ENCODE measurements around the gene COBL.

The COBL gene

GRCh38 chr7:51280156-51280555 lies 36.5 kb downstream of the COBL start:
- Histone ChIP-seq H3K9ac (ENCODE audit: low read depth, low read length) (no peak overlapping the region), H3K27ac (ENCODE audit: low read length) (no peak overlapping the region), H3K27me3 (ENCODE audit: insufficient read depth, low read length) (no peaks in the 10 kb centered on the region), H3K4me1 (ENCODE audit: insufficient read depth, low read length) (peaks cover 8% of the 10 kb centered on the region), H3K36me3 (ENCODE audit: insufficient read depth, low read depth, low read length) (no peaks in the 10 kb centered on the region), H3K4me3 (ENCODE audit: low read length) (no peak overlapping the region), H3K9me3 (ENCODE audit: insufficient read depth, low read depth, low read length) (no peaks in the 10 kb centered on the region)

- no peaks in the 10 kb centered on the region for H3K9me3 ChIP-seq (ENCODE audit: insufficient read depth, low read depth, low read length)
- H3K27me3 ChIP-seq (ENCODE audit: insufficient read depth, low read length), result no peaks in the 10 kb centered on the region
- no peak overlapping the region for H3K9ac ChIP-seq (ENCODE audit: low read depth, low read length)
- no peaks in the 10 kb centered on the region for H3K36me3 ChIP-seq (ENCODE audit: insufficient read depth, low read depth, low read length)
- H3K27ac ChIP-seq (ENCODE audit: low read length), result no peak overlapping the region
- no peak overlapping the region for H3K4me3 ChIP-seq (ENCODE audit: low read length)
- H3K4me1 ChIP-seq (ENCODE audit: insufficient read depth, low read length), result peaks cover 8% of the 10 kb centered on the region
Observed at GRCh38 chr7:51279391-51280023, 37.1 kb downstream of the COBL start.

DNA sequence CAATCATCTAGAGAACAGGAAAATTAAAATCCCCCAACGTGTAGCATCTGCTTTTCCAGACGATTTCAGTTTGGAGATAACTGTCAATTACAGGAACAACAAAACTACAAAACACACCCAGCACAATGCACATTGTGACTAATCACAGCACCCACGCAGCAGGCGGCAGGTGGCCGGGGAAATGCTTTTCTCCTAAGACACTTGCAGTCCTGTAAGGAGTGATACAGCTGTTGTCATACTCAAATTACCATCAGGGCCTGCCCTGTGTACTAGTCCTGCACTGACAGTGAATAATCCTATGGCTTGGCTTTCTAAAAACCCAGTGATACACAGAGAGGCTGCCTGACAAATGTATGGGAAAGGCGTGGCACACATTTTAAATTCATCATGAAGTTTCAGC lies 37.8 kb downstream of the COBL start:
- H3K27ac ChIP-seq (ENCODE audit: low read length), result no peak overlapping the region
- H3K4me1 ChIP-seq (ENCODE audit: insufficient read depth, low read length), result peaks cover 13% of the 10 kb centered on the region
- no peaks in the 10 kb centered on the region for H3K27me3 ChIP-seq (ENCODE audit: insufficient read depth, low read length)
- no peak overlapping the region for H3K4me3 ChIP-seq (ENCODE audit: low read length)
- H3K36me3 ChIP-seq (ENCODE audit: insufficient read depth, low read depth, low read length), result no peaks in the 10 kb centered on the region
- no peaks in the 10 kb centered on the region for H3K9me3 ChIP-seq (ENCODE audit: insufficient read depth, low read depth, low read length)
- H3K9ac ChIP-seq (ENCODE audit: low read depth, low read length), result no peak overlapping the region

DNA sequence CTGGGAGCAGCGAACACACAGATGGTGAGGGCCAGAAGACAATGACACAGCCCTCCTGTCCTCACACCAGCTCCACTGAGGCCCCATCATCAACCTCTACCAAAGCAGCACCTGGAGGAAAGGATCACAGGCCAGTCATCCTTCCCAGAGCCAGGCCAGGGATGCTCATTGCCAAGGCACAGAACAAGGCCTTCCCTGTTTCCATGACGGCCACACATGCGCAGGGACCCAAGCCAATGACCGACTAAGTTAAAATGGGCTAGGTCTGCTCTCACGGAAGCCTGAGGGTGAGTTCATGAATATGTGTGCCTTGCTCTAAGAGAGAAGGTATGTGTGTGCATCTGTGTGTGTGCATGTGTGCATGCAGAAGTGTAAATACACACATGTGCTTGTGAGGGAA lies 39.6 kb downstream of the COBL start:
- Histone ChIP-seq H3K9me3 (ENCODE audit: insufficient read depth, low read depth, low read length) (no peaks in the 10 kb centered on the region), H3K4me1 (ENCODE audit: insufficient read depth, low read length) (peaks cover 13% of the 10 kb centered on the region), H3K27ac (ENCODE audit: low read length) (no peak overlapping the region), H3K27me3 (ENCODE audit: insufficient read depth, low read length) (no peaks in the 10 kb centered on the region), H3K9ac (ENCODE audit: low read depth, low read length) (no peak overlapping the region), H3K36me3 (ENCODE audit: insufficient read depth, low read depth, low read length) (no peaks in the 10 kb centered on the region), H3K4me3 (ENCODE audit: low read length) (no peak overlapping the region)

GRCh38 chr7:51276091-51276605 lies 40.5 kb downstream of the COBL start:
- H3K9me3 ChIP-seq (ENCODE audit: insufficient read depth, low read depth, low read length), result no peaks in the 10 kb centered on the region
- H3K4me3 ChIP-seq (ENCODE audit: low read length), result no peak overlapping the region
- H3K27me3 ChIP-seq (ENCODE audit: insufficient read depth, low read length), result no peaks in the 10 kb centered on the region
- H3K27ac ChIP-seq (ENCODE audit: low read length), result no peak overlapping the region
- H3K4me1 ChIP-seq (ENCODE audit: insufficient read depth, low read length), result peaks cover 9% of the 10 kb centered on the region; the same call in 1 of the 2 replicates
- no peaks in the 10 kb centered on the region for H3K36me3 ChIP-seq (ENCODE audit: insufficient read depth, low read depth, low read length)
- H3K9ac ChIP-seq (ENCODE audit: low read depth, low read length), result no peak overlapping the region

DNA sequence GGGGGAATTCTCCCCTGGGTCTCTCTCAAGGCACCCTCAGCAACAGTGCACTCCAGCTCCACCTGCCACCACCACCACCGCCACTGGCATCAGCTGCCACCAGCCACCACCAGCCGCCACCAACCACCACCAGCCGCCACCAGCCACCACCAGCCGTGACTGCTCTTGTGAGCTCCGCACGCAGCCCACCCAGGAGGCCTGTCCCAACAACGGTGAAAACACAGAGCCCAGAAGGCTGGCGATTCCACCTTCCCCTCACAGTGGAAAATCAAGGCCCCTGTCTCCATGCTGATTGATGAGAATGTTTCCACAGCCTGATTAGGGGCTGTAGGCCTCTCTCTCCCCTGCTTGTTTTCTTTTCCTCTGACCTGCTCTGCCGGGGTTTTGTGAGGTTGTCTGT lies 41.1 kb downstream of the COBL start:
- Histone ChIP-seq H3K9ac (ENCODE audit: low read depth, low read length) (no peak overlapping the region), H3K9me3 (ENCODE audit: insufficient read depth, low read depth, low read length) (no peaks in the 10 kb centered on the region), H3K4me1 (ENCODE audit: insufficient read depth, low read length) (peaks cover 9% of the 10 kb centered on the region; the same call in 1 of the 2 replicates), H3K36me3 (ENCODE audit: insufficient read depth, low read depth, low read length) (no peaks in the 10 kb centered on the region), H3K4me3 (ENCODE audit: low read length) (no peak overlapping the region), H3K27ac (ENCODE audit: low read length) (no peak overlapping the region), H3K27me3 (ENCODE audit: insufficient read depth, low read length) (no peaks in the 10 kb centered on the region)

GRCh38 chr7:51274955-51275354 lies 41.7 kb downstream of the COBL start:
- no peak overlapping the region for H3K9ac ChIP-seq (ENCODE audit: low read depth, low read length)
- H3K4me1 ChIP-seq (ENCODE audit: insufficient read depth, low read length), result peaks cover 5% of the 10 kb centered on the region; the same call in 1 of the 2 replicates
- no peaks in the 10 kb centered on the region for H3K27me3 ChIP-seq (ENCODE audit: insufficient read depth, low read length)
- H3K36me3 ChIP-seq (ENCODE audit: insufficient read depth, low read depth, low read length), result no peaks in the 10 kb centered on the region
- no peak overlapping the region for H3K27ac ChIP-seq (ENCODE audit: low read length)
- H3K9me3 ChIP-seq (ENCODE audit: insufficient read depth, low read depth, low read length), result no peaks in the 10 kb centered on the region
- H3K4me3 ChIP-seq (ENCODE audit: low read length), result no peak overlapping the region

DNA sequence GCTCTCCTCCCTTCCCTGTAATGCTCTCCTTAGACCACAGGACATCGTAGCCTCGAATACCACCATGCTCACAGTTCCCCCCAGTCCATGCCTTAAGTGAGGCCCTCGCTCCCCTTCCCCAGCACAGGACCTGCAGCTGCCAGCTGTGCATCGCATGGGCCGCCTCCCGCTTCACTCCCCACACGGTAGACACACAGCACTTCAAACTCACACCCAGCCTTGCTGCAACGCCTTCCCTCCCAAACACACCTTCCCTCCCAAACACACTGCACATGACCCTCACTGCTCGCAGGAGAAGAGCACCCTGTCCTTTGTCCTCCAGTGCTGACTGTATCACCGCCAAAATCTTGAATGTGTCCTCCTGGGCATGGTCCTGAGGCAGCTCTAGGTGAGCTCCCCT lies 42.6 kb downstream of the COBL start:
- no peak overlapping the region for H3K27ac ChIP-seq (ENCODE audit: low read length)
- H3K27me3 ChIP-seq (ENCODE audit: insufficient read depth, low read length), result no peaks in the 10 kb centered on the region
- no peak overlapping the region for H3K9ac ChIP-seq (ENCODE audit: low read depth, low read length)
- peaks cover 5% of the 10 kb centered on the region; the same call in 1 of the 2 replicates for H3K4me1 ChIP-seq (ENCODE audit: insufficient read depth, low read length)
- H3K4me3 ChIP-seq (ENCODE audit: low read length), result no peak overlapping the region
- no peaks in the 10 kb centered on the region for H3K36me3 ChIP-seq (ENCODE audit: insufficient read depth, low read depth, low read length)
- H3K9me3 ChIP-seq (ENCODE audit: insufficient read depth, low read depth, low read length), result no peaks in the 10 kb centered on the region

GRCh38 chr7:51273360-51273759 lies 43.2 kb downstream of the COBL start:
- H3K9me3 ChIP-seq (ENCODE audit: insufficient read depth, low read depth, low read length), result no peaks in the 10 kb centered on the region
- no peak overlapping the region for H3K27ac ChIP-seq (ENCODE audit: low read length)
- no peaks in the 10 kb centered on the region for H3K27me3 ChIP-seq (ENCODE audit: insufficient read depth, low read length)
- H3K36me3 ChIP-seq (ENCODE audit: insufficient read depth, low read depth, low read length), result no peaks in the 10 kb centered on the region
- H3K4me1 ChIP-seq (ENCODE audit: insufficient read depth, low read length), result peaks cover 5% of the 10 kb centered on the region; the same call in 1 of the 2 replicates
- H3K4me3 ChIP-seq (ENCODE audit: low read length), result no peak overlapping the region
- no peak overlapping the region for H3K9ac ChIP-seq (ENCODE audit: low read depth, low read length)

- H3K4me1 ChIP-seq (ENCODE audit: insufficient read depth, low read length), result peaks cover 7% of the 10 kb centered on the region; the same call in 1 of the 2 replicates
- H3K9ac ChIP-seq (ENCODE audit: low read depth, low read length), result no peak overlapping the region
- H3K9me3 ChIP-seq (ENCODE audit: insufficient read depth, low read depth, low read length), result no peaks in the 10 kb centered on the region
- H3K27me3 ChIP-seq (ENCODE audit: insufficient read depth, low read length), result no peaks in the 10 kb centered on the region
- no peak overlapping the region for H3K4me3 ChIP-seq (ENCODE audit: low read length)
- no peaks in the 10 kb centered on the region for H3K36me3 ChIP-seq (ENCODE audit: insufficient read depth, low read depth, low read length)
- H3K27ac ChIP-seq (ENCODE audit: low read length), result no peak overlapping the region
Observed at GRCh38 chr7:51270965-51271364, 45.6 kb downstream of the COBL start.

DNA sequence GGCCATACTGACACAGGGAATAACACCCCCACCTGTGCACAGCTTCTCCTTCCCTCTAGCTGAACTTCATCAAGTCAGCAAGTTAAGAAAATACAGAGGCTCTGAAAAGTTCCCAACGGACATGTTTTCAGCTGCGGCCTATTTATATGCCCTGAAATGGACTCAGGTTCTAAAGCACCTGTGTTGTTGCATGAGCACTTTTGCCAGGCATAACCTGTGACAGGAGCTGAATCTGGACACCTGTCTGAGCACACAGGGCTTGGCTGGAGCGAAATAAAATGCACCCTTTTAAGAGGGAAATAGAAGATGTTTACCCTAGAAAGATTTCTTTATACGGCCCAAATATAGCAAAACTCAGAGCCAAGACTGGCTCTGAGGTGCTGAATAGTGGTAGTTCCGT lies 46.7 kb downstream of the COBL start:
- Histone ChIP-seq H3K36me3 (ENCODE audit: insufficient read depth, low read depth, low read length) (no peaks in the 10 kb centered on the region), H3K27me3 (ENCODE audit: insufficient read depth, low read length) (no peaks in the 10 kb centered on the region), H3K9me3 (ENCODE audit: insufficient read depth, low read depth, low read length) (no peaks in the 10 kb centered on the region), H3K4me3 (ENCODE audit: low read length) (no peak overlapping the region), H3K4me1 (ENCODE audit: insufficient read depth, low read length) (peaks cover 7% of the 10 kb centered on the region; the same call in 1 of the 2 replicates), H3K9ac (ENCODE audit: low read depth, low read length) (no peak overlapping the region), H3K27ac (ENCODE audit: low read length) (no peak overlapping the region)

DNA sequence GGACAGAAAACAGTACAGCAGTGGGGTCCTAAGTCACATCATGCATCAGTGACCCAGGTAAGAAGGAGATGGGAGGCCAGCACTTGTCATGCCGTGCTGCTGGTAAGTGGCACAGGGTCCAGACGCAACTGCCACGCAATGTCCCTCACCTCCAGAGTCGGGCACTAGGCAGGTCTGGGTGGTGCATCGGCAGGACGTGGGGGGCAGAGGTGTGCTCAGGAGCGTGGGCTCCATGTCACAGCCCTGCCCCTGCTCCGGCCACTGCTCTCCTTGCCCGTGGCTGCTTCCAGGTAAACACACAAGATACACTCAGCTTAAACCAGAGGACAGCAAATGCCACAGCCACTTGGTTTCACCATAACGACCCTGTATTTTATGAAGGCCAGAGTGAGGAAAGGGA lies 47.3 kb downstream of the COBL start:
- Histone ChIP-seq H3K27me3 (ENCODE audit: insufficient read depth, low read length) (no peaks in the 10 kb centered on the region), H3K36me3 (ENCODE audit: insufficient read depth, low read depth, low read length) (no peaks in the 10 kb centered on the region), H3K9me3 (ENCODE audit: insufficient read depth, low read depth, low read length) (no peaks in the 10 kb centered on the region), H3K27ac (ENCODE audit: low read length) (no peak overlapping the region), H3K9ac (ENCODE audit: low read depth, low read length) (no peak overlapping the region), H3K4me1 (ENCODE audit: insufficient read depth, low read length) (peaks cover 7% of the 10 kb centered on the region; the same call in 1 of the 2 replicates), H3K4me3 (ENCODE audit: low read length) (no peak overlapping the region)
